ENCODE measurements around the gene ALG2.

DNA sequence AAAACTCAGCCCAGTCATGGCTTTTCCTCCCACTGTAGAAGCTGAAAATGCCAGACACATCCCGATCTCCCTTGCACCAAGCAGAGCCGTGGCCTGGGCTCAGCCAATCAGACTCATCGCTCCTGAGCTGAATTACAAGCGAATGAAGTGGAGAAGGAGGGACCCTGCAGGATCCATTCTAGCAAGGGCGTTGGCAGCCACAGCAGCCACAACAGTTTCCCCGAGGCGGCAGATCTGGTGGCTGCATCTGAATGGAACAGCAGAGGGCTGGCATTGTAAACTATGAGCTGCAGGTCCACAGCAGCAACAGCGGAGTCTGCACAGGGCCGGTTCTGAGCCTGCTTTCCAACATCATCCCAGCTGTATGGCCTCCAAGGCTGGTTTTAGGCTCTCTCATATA lies 23.8 kb downstream of the ALG2 start:
- TF ChIP-seq EP300 (IDR thresholded peaks at IDR 0.05; ENCODE audit: borderline replicate concordance in 1 of 2, low read depth in 1 of 2, low read length in 1 of 2) (no peak), POLR2AphosphoS5 (IDR thresholded peaks at IDR 0.05; ENCODE audit: low read depth, low read length) (no peak), YY1 (IDR thresholded peaks at IDR 0.05; ENCODE audit: low read depth) (no peak)
- TF ChIP-seq, protein P1, sequence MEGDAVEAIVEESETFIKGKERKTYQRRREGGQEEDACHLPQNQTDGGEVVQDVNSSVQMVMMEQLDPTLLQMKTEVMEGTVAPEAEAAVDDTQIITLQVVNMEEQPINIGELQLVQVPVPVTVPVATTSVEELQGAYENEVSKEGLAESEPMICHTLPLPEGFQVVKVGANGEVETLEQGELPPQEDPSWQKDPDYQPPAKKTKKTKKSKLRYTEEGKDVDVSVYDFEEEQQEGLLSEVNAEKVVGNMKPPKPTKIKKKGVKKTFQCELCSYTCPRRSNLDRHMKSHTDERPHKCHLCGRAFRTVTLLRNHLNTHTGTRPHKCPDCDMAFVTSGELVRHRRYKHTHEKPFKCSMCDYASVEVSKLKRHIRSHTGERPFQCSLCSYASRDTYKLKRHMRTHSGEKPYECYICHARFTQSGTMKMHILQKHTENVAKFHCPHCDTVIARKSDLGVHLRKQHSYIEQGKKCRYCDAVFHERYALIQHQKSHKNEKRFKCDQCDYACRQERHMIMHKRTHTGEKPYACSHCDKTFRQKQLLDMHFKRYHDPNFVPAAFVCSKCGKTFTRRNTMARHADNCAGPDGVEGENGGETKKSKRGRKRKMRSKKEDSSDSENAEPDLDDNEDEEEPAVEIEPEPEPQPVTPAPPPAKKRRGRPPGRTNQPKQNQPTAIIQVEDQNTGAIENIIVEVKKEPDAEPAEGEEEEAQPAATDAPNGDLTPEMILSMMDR (IDR thresholded peaks at IDR 0.05), result no peak
